Measurements from ENCODE around the gene SHC4.

Gene SHC4

GRCh38 chr15:48905216-48905615 lies 58.5 kb downstream of the SHC4 start:
- no peak for DNase-seq (ENCODE audit: low spot score)
- no peak for TF ChIP-seq CTCF (IDR thresholded peaks at IDR 0.05; ENCODE audit: extremely low read depth, insufficient read depth, missing control alignments)
- in situ Hi-C loops (cut with MboI; ENCODE audit: low pct_unique_long_range_greater_than_20kb, low sequenced_read_pairs, unreplicated experiment): no loop called here

- no peak for TF ChIP-seq CTCF (IDR thresholded peaks at IDR 0.05; ENCODE audit: extremely low read depth, insufficient read depth, missing control alignments)
- in situ Hi-C loops (cut with MboI; ENCODE audit: low pct_unique_long_range_greater_than_20kb, low sequenced_read_pairs, unreplicated experiment): no loop called here
- no peak for DNase-seq (ENCODE audit: low spot score)
Measured at GRCh38 chr15:48904758-48905157, 59.0 kb downstream of the SHC4 start.

- DNase-seq (ENCODE audit: low spot score): no peak
- no peak for TF ChIP-seq CTCF (IDR thresholded peaks at IDR 0.05; ENCODE audit: extremely low read depth, insufficient read depth, missing control alignments)
- in situ Hi-C loops (cut with MboI; ENCODE audit: low pct_unique_long_range_greater_than_20kb, low sequenced_read_pairs, unreplicated experiment): no loop called here
Measured at GRCh38 chr15:48899793-48900192, 63.9 kb downstream of the SHC4 start.

- in situ Hi-C loops (cut with MboI; ENCODE audit: low pct_unique_long_range_greater_than_20kb, low sequenced_read_pairs, unreplicated experiment): no loop called here
- TF ChIP-seq CTCF (IDR thresholded peaks at IDR 0.05; ENCODE audit: extremely low read depth, insufficient read depth, missing control alignments): no peak
- no peak for DNase-seq (ENCODE audit: low spot score)
Measured at GRCh38 chr15:48898446-48898845, 65.3 kb downstream of the SHC4 start.

GRCh38 chr15:48898032-48898431 lies 65.7 kb downstream of the SHC4 start:
- TF ChIP-seq CTCF (IDR thresholded peaks at IDR 0.05; ENCODE audit: extremely low read depth, insufficient read depth, missing control alignments): no peak
- no peak for DNase-seq (ENCODE audit: low spot score)
- in situ Hi-C loops (cut with MboI; ENCODE audit: low pct_unique_long_range_greater_than_20kb, low sequenced_read_pairs, unreplicated experiment): no loop called here

GRCh38 chr15:48896869-48897814 lies 66.6 kb downstream of the SHC4 start:
- no peak for TF ChIP-seq CTCF (IDR thresholded peaks at IDR 0.05; ENCODE audit: extremely low read depth, insufficient read depth, missing control alignments)
- DNase-seq (ENCODE audit: low spot score): peak; percentile 18
- in situ Hi-C loops (cut with MboI; ENCODE audit: low pct_unique_long_range_greater_than_20kb, low sequenced_read_pairs, unreplicated experiment): no loop called here

All from GM13977 (cell line).